ENCODE measurements around the gene KSR2. TPM values are rescaled to one million over a fixed set of nuclear protein-coding genes. Genes with fewer than 3 reads are reported as not detected.

KSR2 gene
- total RNA-seq, 1 donor from 2014 or later, result 0.26 TPM

- no peak for DNase-seq (ENCODE audit: low read depth in 2 of 2)
These were observed 501.2 kb downstream of the KSR2 start for GRCh38 chr12:117467588-117467987.

GRCh38 chr12:117466677-117467362 is 502.0 kb downstream of the KSR2 start:
- no peak for DNase-seq (ENCODE audit: low read depth in 2 of 2)

- DNase-seq (ENCODE audit: low read depth in 2 of 2), result no peak
These were observed 507.1 kb downstream of the KSR2 start for GRCh38 chr12:117461732-117462131.

- no peak for DNase-seq (ENCODE audit: low read depth in 2 of 2)
These were observed 509.6 kb downstream of the KSR2 start for GRCh38 chr12:117459229-117459628.

- DNase-seq (ENCODE audit: low read depth in 2 of 2), result no peak
These were observed 511.6 kb downstream of the KSR2 start for GRCh38 chr12:117457189-117457588.

GRCh38 chr12:117456076-117456475 is 512.7 kb downstream of the KSR2 start:
- no peak for DNase-seq (ENCODE audit: low read depth in 2 of 2)

GRCh38 chr12:117453961-117454360 is 514.8 kb downstream of the KSR2 start:
- no peak for DNase-seq (ENCODE audit: low read depth in 2 of 2)

- peak in 1 of 2 donors; percentile 6 for DNase-seq (ENCODE audit: low read depth in 2 of 2)
These were observed 516.7 kb downstream of the KSR2 start for GRCh38 chr12:117452112-117452511.

GRCh38 chr12:117450209-117450608 is 518.6 kb downstream of the KSR2 start:
- DNase-seq (ENCODE audit: low read depth in 2 of 2), result no peak

GRCh38 chr12:117447665-117448366 is 521.0 kb downstream of the KSR2 start:
- no peak for DNase-seq (ENCODE audit: low read depth in 2 of 2)

GRCh38 chr12:117444781-117445180 is 524.0 kb downstream of the KSR2 start:
- no peak for DNase-seq (ENCODE audit: low read depth in 2 of 2)

GRCh38 chr12:117441751-117442150 is 527.0 kb downstream of the KSR2 start:
- DNase-seq (ENCODE audit: low read depth in 2 of 2), result no peak

GRCh38 chr12:117440384-117440783 is 528.4 kb downstream of the KSR2 start:
- no peak for DNase-seq (ENCODE audit: low read depth in 2 of 2)

GRCh38 chr12:117439531-117440001 is 529.2 kb downstream of the KSR2 start:
- DNase-seq (ENCODE audit: low read depth in 2 of 2), result no peak

- DNase-seq (ENCODE audit: low read depth in 2 of 2), result no peak
These were observed 530.0 kb downstream of the KSR2 start for GRCh38 chr12:117438809-117439208.

GRCh38 chr12:117437516-117438255 is 531.1 kb downstream of the KSR2 start:
- no peak for DNase-seq (ENCODE audit: low read depth in 2 of 2)

- no peak for DNase-seq (ENCODE audit: low read depth in 2 of 2)
These were observed 534.9 kb downstream of the KSR2 start for GRCh38 chr12:117433878-117434277.

- DNase-seq (ENCODE audit: low read depth in 2 of 2), result no peak
These were observed 538.5 kb downstream of the KSR2 start for GRCh38 chr12:117430246-117430645.

GRCh38 chr12:117427211-117427610 is 541.6 kb downstream of the KSR2 start:
- no peak for DNase-seq (ENCODE audit: low read depth in 2 of 2)

GRCh38 chr12:117421987-117422386 is 546.8 kb downstream of the KSR2 start:
- DNase-seq (ENCODE audit: low read depth in 2 of 2), result no peak

GRCh38 chr12:117421068-117421752 is 547.6 kb downstream of the KSR2 start:
- DNase-seq (ENCODE audit: low read depth in 2 of 2), result no peak

- DNase-seq (ENCODE audit: low read depth in 2 of 2), result no peak
These were observed 551.8 kb downstream of the KSR2 start for GRCh38 chr12:117417004-117417403.

All from dermis microvascular lymphatic vessel endothelial cell (primary cell).